Kidney epithelial cell (primary cell): ENCODE data around the gene SLC25A23. TPM values are rescaled to one million over a fixed set of nuclear protein-coding genes. Genes with fewer than 3 reads are reported as not detected.

Experiments used
- DNase-seq: peaks from one replicate; pipeline ENCODE4 v3.0.0-alpha.2; 2010; ENCODE audit warnings: low read depth
- H3K27me3 ChIP-seq: 2 replicates; pipeline ENCODE4 v1.6.0; 2011; ENCODE audit warnings: low read length; ENCODE audit not compliant: control insufficient read depth, insufficient read depth
- H3K36me3 ChIP-seq: 2 replicates; pipeline ENCODE4 v1.5.1; 2011; ENCODE audit warnings: low read length; ENCODE audit not compliant: control insufficient read depth, insufficient read depth
- H3K4me3 ChIP-seq: 2 replicates; pipeline ENCODE4 v1.5.1; 2011; ENCODE audit warnings: low read depth, mild to moderate bottlenecking, control low read depth, low read length
- total RNA-seq: library from RNA; depleted of rRNA; stranded (reverse); fragments of >200 nt; gene quantifications from 2 replicates; pipeline ENCODE4 v1.2.3, GENCODE V29; 2015
- TF ChIP-seq, protein P1 (sequence below): IDR thresholded peaks from 2 replicates; pipeline ENCODE4 v1.5.1; 2011; ENCODE audit warnings: mild to moderate bottlenecking, moderate library complexity, low read length, control low read depth, inconsistent platforms; ENCODE audit not compliant: insufficient read depth, poor library complexity, severe bottlenecking

SLC25A23 gene
- total RNA-seq, 1 donor from 2014 or later = 68.6 TPM

DNA sequence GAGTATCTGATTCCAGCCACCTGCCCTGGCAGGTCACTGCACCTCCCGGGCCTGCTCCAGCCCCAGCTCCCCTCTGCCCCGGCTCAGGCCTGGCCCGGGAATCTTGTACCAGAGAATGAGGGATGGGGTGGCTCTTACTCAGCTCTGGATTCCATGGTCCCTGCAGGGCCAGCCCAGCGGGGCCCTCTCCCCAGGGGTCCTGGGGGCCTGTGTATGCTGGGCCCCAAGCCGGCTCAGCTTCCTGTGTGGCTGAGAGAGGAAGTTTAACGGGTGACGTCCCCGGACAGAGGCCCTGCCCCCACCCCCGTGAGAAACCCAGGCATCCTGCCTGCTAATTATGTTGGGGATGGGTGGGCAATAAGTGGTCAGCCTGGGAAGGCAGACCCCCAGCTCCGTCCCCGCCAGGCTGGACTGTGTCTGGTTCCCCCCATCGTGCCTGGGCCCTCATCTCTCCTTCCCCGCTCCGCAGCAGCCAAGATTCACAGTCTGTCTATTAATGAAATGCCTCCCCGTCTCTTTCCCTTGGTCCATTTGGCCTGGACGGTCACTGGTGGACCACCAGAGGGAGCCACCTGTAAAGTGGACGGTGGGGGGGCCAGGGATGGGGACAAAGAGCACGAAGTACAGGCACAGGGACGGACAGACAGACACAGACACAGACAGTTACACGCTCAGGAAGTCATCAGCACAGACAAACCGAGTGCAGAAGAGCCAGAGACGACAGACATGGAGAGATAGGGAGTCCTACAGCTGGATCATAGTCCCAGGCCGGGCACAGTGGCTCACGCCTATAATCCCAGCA is 22.1 kb upstream of the SLC25A23 start, which contains the start of gene DENND1C:
DENND1C (minus strand) TSS at position 247 of the 802 bp plus-strand sequence; CDS start at position 155, 92 bp downstream.
- Histone ChIP-seq H3K4me3 (no peak within 1 kb of the TSS), H3K36me3 (no peaks in the 10 kb centered on the region), H3K27me3 (no peaks in the 10 kb centered on the region)
- TF ChIP-seq, protein P1, sequence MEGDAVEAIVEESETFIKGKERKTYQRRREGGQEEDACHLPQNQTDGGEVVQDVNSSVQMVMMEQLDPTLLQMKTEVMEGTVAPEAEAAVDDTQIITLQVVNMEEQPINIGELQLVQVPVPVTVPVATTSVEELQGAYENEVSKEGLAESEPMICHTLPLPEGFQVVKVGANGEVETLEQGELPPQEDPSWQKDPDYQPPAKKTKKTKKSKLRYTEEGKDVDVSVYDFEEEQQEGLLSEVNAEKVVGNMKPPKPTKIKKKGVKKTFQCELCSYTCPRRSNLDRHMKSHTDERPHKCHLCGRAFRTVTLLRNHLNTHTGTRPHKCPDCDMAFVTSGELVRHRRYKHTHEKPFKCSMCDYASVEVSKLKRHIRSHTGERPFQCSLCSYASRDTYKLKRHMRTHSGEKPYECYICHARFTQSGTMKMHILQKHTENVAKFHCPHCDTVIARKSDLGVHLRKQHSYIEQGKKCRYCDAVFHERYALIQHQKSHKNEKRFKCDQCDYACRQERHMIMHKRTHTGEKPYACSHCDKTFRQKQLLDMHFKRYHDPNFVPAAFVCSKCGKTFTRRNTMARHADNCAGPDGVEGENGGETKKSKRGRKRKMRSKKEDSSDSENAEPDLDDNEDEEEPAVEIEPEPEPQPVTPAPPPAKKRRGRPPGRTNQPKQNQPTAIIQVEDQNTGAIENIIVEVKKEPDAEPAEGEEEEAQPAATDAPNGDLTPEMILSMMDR = peak; percentile 62
- no peak for DNase-seq

DNA sequence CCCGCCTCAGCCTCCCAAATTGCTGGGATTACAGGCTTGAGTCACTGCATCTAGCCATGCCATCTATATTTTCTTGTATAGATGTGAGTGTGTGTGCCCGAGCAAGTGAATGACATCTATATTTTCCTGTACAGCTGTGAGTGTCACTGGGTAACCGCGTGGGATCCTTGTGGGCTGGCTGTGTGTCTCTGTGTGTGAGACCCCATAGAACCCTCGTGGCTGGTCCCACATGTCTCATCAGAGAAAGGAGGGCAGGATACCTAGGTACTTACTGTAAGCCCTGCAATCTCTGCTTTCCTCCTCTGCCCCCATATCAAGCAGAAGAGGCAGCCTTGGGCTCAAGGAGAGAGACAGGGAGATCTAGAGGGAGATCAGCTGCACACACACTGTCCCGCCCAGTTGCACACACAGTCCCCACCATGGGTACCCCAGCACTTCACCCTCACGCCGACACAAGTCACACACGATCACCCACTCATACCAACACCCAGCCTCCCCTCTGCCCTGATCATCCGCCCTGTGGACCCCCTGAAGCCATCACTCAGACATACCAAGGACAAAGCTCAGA is 21.3 kb upstream of the SLC25A23 start:
- no peak for DNase-seq
- no peak overlapping the region for H3K4me3 ChIP-seq
- TF ChIP-seq, protein P1 = no peak

GRCh38 chr19:6479836-6480398 is 20.3 kb upstream of the SLC25A23 start:
- Histone ChIP-seq H3K4me3 (no peak overlapping the region), H3K27me3 (peaks cover 10% of the 10 kb centered on the region), H3K36me3 (no peaks in the 10 kb centered on the region)
- DNase-seq = no peak
- TF ChIP-seq, protein P1 = no peak

More for the DNA sequence above, 21.3 kb upstream of the SLC25A23 start:
- no peaks in the 10 kb centered on the region for H3K36me3 ChIP-seq
- no peaks in the 10 kb centered on the region for H3K27me3 ChIP-seq

DNA sequence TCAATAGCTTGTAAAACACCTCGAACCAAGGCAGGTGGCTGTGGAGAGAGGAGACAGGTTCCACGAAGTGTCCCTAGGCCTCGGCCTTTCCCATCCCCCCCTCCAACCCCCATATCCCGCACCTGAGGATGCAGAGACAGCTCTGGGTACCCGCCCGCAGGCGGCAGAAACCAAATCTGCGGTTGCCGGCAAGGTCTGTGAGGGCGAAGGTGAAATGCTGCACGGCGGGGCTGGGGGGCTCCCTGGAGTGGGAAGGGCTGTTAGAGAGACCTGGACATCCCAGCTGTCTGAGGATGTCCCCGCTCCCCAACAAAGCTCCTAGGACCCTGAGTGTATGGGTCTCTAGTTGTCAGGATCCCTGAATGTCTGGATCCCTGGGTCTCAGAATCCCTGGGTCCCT is 19.2 kb upstream of the SLC25A23 start:
- H3K4me3 ChIP-seq = no peak overlapping the region
- TF ChIP-seq, protein P1 = no peak
- peaks cover 10% of the 10 kb centered on the region for H3K27me3 ChIP-seq
- DNase-seq = no peak
- H3K36me3 ChIP-seq = no peaks in the 10 kb centered on the region

GRCh38 chr19:6476896-6477431 is 17.4 kb upstream of the SLC25A23 start:
- peaks cover 10% of the 10 kb centered on the region for H3K27me3 ChIP-seq
- no peaks in the 10 kb centered on the region for H3K36me3 ChIP-seq
- peak overlapping the region; percentile 30 for H3K4me3 ChIP-seq
- TF ChIP-seq, protein P1 = no peak
- no peak for DNase-seq
